Stimulated activated naive CD4-positive, alpha-beta T cell treated with Interleukin-2 at 50 U/mL for 16 hours (primary cell): ENCODE data around the gene ACIN1.

Experiments
- DNase-seq: peaks from one replicate; lab custom pipeline; 2025; lab: John Stamatoyannopoulos, UW

Gene ACIN1

DNA sequence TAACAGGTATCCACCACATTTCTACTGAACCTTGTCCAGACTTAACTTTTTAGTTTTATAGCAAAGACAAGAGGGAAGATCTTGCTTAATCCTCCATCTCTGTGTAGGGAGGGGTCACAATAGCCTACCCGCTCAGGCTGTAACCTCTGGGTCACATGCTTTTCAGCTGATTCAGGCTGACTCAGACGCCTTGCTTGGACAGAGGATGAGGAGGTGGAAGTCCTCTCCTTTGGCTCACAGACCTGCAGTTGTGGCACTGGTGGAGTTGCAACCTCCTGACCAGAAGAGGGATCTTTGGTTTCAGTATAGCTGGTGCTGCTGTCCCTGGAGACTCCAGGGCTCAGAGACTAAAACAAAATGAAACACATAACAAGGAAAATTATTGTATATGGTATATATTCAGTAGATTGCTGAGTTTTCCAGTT lies 16.2 kb downstream of the ACIN1 start:
- no peak for DNase-seq

DNA sequence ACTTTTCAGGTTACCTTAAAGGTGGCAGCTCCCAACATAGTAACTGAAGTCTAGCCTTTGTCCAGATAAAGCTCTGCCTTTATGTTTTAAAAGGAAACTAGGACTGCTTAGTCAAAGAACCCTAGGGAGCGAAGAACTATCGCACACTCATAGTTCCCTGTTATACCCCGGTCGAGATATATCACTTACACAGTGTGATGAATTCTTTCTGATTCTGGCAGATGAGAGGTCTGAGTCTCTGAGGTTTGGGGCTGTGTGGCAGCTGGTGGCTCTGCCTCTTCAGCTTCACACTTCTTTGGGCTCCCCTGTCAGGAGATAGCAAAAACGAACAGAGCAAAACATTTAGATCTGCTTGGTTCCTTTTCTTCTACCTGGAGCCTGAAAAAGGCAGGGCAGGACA lies 17.0 kb downstream of the ACIN1 start:
- no peak for DNase-seq

DNA sequence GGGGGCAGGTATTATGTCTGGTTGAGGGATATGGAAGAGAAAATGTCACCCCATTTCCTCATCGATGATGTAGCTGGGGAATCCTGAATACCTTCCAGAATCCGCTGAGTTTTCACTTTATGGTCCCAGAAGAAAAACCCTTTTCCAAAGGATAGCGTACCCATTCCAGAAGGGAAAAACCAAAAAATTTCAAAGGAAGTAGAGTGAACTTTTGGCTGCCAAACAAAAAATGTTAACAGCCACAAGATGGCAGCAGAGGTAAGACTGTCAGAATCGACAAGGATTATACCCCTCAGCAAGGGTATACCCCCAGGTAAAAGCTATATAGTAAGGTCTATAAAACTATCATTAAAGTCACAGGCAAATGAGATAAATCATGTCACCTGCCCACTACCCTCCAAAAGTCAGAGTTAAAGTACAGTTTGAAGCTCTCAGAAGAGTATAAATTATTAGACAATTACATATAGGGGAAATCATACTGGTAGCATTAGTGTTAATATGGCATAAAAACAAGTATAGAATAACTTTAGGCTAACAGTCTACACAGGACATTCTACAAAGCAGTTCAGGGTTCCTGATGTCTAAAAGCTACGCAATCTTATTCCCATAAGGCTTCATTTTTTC lies 18.0 kb downstream of the ACIN1 start:
- DNase-seq, result no peak

DNA sequence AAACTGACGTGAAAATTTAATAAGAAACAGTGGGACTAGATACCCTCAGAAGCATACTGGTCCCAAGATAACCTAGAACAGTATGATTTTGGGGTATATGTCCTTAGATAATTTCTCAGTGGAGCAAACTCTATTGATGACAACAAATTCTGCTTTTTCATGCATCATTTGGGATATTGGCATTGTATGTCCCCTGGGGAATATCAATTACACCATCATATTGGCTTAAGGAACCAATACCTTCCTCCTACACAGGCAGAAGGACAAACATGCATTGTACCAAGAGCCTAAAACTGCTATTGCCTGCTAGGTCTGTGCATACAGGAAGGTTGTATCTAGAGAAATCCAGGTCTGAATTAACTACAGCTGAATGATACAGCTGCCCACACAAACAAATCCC lies 20.0 kb downstream of the ACIN1 start:
- no peak for DNase-seq

- DNase-seq, result no peak
Observed at GRCh38 chr14:23071921-23072539, 22.9 kb downstream of the ACIN1 start.

- no peak for DNase-seq
Observed at GRCh38 chr14:23071244-23071920, 23.6 kb downstream of the ACIN1 start.

- no peak for DNase-seq
Observed at GRCh38 chr14:23070262-23071129, 24.4 kb downstream of the ACIN1 start.

DNA sequence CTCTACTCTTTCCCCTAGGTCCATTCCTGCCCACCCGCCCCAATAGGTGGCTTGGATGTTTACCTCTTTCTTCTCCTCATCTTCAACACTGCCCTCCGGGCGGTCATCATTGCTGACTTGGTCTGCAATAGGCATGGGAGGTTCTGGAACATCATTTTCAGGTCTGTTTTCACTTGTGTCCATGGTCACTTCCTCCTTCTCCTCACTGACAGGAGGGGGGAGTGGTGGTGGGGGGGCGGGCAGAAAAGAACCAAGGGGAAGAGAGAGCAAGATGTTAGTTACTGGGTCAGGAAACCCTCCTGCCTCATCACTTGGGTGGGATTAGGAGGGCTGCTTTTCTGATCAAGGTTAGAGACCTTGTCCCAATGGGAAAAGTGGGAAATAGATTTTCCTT lies 25.5 kb downstream of the ACIN1 start:
- no peak for DNase-seq

DNA sequence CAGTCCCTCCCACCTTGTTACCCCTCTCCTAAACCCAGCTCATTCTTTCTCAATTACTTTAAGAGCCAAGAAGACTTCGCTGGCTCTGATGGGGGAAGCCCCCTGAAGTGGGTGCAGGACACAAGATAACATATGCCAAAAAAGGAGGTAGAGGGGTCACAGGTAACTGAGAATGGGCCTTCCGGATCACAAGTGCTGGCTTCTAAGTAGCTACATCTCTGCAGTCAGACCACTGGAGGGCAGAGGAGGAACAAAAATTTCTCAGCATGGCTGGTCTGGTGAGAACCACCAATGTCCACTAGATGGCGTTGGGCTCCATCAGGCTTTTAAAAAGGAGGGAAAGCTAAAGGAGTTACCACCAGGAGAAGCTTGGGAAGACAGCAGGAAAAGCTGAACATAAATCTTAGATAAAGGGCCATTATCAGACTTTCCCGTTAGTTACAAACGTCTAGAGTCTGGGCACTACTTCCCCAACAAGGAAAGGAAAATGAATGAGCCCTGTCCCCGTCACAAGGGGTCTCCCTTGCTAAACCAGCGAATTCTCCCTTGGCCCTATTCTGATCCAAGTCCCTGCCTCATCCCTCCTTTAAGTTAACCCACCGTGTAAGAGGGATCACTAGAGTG lies 26.0 kb downstream of the ACIN1 start:
- no peak for DNase-seq

DNA sequence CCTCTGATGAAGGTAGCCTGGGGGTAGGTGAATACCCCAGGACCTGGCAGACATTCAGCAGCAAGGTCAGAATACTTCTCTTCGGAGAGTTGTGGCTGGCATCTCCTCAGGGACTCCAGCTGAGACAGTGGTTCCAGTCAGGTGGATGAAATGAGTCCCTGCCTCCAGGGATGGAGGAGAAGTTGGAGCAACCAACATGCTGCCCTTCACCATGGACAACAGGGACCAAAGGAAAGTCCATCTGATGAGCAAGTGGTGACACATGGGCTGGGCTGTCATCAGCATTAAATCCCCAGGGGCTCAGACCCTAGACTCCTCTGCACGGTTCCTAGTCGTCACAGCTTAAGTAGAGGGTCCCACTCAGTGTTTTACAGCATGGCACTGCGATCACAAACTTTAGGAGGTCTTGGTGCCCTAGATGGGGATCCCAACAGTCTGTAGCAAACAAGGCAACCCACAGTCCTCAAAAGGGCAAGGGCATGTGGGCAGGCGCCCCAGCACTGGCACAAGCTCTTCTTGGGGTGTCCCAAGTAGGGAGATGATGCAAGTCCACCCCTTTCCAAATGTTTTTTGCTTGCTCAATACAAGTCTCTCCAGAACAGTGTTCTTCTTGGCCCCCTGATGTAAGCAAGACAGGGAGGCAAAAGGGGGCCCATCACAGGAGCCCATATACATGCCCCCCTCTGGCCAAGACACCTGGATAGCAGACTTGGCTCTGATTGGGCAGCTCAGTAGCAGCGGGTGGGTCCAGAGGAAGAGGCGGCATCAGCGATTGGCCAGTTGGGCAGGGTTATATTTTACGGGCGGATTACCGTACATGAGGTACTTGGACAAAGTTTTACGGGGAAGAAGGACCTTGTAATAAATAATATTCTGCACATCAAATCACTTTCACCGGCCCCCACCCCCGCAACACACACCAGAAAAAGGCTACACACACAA lies 26.8 kb downstream of the ACIN1 start:
- no peak for DNase-seq

DNA sequence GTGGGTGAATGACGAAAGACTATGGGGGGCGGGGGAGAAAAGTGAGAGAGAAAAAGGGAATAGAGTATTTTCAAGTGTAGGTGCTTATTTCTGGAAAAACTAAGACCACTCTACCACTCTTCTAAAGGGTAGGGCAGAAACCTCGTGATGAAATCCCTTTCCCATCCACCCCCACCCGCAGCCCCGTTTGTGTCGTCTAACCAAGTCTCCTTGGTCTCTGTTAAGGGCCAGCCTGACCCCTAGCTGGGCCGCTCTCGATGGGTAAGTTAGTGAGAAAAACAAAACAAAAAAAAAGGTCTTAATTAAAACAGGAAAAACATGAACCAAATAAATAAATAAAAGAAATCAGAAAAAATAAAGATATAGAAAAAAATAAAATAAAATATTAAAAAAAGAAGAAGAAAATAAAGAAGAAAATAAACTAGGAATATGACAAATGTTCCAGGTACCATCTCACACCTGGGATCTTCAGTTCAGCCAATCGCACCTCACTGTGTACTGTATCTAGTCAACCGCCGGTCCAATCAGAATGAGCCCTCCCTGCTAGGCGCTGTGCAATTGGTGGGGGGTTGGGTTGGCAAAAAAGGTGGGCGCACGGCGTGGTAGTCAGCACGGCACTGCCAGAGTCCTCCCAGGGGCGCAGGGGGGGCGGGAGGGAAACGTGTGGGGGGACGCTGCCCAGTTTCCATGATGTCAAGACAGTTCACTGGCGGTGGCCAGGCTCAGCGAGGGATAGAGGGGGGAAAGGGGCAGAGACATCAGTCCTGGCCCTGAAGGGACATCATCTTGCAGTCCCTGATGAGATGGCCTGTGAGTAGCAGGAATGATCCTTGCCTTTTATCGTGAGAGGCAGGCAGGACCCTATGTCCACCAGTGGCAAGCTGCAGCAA lies 27.8 kb downstream of the ACIN1 start:
- DNase-seq, result no peak

GRCh38 chr14:23066368-23066767 lies 28.6 kb downstream of the ACIN1 start:
- DNase-seq, result no peak

DNA sequence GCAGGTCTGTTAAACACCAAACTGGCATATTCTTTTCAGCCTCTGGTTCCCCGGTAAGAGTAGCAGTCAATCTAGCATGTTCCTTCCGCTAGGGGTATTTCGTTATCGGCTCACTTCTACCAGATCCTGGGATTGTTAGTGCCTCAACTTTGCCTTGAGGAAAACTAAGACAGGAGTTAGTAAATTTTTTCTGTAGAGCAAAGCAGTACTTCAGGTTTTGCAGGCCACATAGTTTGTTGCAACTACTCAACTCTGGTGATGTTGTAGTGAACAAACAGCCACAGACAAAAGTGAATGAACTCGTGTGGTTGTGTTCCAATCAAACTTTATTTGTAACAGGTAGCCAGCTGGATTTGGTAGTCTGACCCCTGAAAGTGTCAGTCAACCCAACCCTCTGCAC lies 31.3 kb downstream of the ACIN1 start:
- DNase-seq, result no peak

DNA sequence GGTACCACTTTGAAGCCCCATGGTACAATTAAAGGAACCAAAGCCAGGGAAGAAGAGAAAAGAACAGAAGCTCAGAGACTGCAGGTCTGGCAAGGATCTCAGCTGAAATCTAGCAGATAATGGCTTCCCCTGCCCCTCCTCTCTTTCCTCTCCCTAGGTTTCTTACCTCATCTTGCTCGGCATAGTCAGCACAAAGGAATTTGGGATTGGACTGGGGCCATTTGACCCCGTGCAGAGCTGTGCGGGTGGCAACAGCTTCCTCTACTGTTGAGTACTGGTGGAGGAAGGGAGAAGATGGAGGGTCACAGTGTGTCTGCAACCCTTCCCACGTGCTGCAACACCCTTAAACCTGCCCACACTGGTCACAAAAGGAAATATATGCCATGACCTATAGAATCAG lies 32.9 kb downstream of the ACIN1 start:
- DNase-seq, result no peak

- DNase-seq, result no peak
Observed at GRCh38 chr14:23060536-23061260, 34.2 kb downstream of the ACIN1 start.

GRCh38 chr14:23058654-23059504 lies 36.1 kb downstream of the ACIN1 start:
- no peak for DNase-seq

DNA sequence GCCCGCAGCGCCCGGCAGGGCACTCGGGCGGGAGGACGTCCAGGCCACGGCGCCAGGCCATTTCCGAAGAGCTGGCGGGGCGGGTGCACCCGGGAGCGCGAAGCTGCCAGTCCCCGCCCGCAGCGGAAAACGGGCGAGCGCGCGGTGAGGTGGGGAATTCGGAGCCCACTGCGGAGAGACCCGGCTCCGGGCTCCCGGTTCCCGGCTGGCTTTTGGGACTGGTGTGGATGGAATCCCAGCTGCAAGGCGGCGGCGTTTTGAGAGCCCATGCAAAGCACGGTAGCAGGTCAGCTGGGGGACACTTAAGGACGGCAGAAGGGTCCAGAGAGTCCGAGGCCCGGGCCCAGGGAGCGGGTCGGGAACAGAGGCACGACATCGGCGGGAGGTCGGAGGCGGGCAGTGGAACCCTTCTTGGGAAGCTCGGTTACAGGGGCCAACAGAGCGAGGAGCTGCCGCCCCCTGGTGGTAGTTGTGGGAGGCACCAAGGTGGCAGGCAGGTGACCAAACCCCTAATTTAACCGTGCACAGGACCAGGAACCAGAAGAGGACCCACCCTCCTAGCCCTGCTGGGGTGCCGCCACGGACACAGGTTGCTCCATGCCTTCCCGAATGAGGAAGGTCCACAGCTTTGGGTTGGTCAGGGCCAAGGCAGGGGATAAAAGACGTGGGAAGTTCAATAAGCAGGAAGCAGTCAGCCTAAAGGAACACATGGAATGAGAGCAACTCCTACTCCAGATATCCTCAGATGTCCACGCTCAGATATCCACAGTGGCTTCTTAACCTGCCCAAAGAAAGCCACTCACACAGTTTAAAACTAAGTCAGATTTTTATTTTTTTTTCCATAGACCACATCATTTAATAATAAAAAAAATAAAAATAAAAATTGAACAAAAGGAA lies 36.9 kb downstream of the ACIN1 start:
- DNase-seq, result no peak
